RWPE1 (cell line): ENCODE measurements around the gene EME1.

ENCODE experiments used
- CTCF ChIA-PET: fragments of 350-600 bp; sonication (Branson Sonifier 250); formaldehyde crosslinking; extraction: SDS; loops from one replicate; lab custom pipeline; 2021; lab: Yijun Ruan, JAX
- POLR2A ChIA-PET: fragments of 400-600 bp; formaldehyde crosslinking; extraction: SDS; loops from one replicate; lab custom pipeline; 2020; ENCODE audit warnings: antibody characterized with exemption; ENCODE audit not compliant: low non-redundant PET; lab: Yijun Ruan, JAX
- DNase-seq: peaks from one replicate; pipeline ENCODE4 v3.0.0; 2012; ENCODE audit warnings: low spot score
- H3K27ac ChIP-seq: fragments of 450-650 bp; 2 replicates; pipeline ENCODE4 v1.5.1; 2017
- CTCF ChIP-seq: fragments of 450-650 bp; conservative IDR thresholded peaks from 2 replicates; pipeline ENCODE4 v1.5.1; 2017; ENCODE audit warnings: low read depth, mild to moderate bottlenecking

EME1 gene

GRCh38 chr17:50361561-50362480, 11.2 kb upstream of the EME1 start:
- POLR2A ChIA-PET: interaction anchor here (1.1 kb wide), 1 partner anchor 14 kb away, joined by 4 read pairs; no protein-coding TSS in a partner anchor
- no peak for DNase-seq
- peak overlapping the region; percentile 50 for H3K27ac ChIP-seq
- TF ChIP-seq CTCF: peak; percentile 51
- CTCF ChIA-PET: interaction anchor here (0.6 to 2.1 kb wide), 10 partner anchors 9 to 259 kb away, joined by 3 to 16 read pairs (median 4); partner anchors contain the start of gene LRRC59

GRCh38 chr17:50362661-50363060, 10.4 kb upstream of the EME1 start:
- no peak for TF ChIP-seq CTCF
- ChIA-PET POLR2A (no interaction called here), CTCF (interaction anchor here (0.9 to 2.1 kb wide), 6 partner anchors 14 to 211 kb away, joined by 3 to 16 read pairs (median 4); partner anchors contain the start of gene LRRC59)
- no peak overlapping the region for H3K27ac ChIP-seq
- DNase-seq: no peak

GRCh38 chr17:50363217-50364060, 9.6 kb upstream of the EME1 start:
- POLR2A ChIA-PET: no interaction called here
- DNase-seq: no peak

GRCh38 chr17:50364061-50364458, 9.0 kb upstream of the EME1 start:
- no peak for TF ChIP-seq CTCF
- CTCF ChIA-PET: no interaction called here
- H3K27ac ChIP-seq: peak overlapping the region; percentile 35
- POLR2A ChIA-PET: no interaction called here
- no peak for DNase-seq

More at GRCh38 chr17:50363217-50364060, 9.6 kb upstream of the EME1 start:
- CTCF ChIA-PET: interaction anchor here (0.9 to 2.1 kb wide), 2 partner anchors 116 to 163 kb away, joined by 3 to 16 read pairs; no protein-coding TSS in a partner anchor
- TF ChIP-seq CTCF: no peak
- peak overlapping the region; percentile 35 for H3K27ac ChIP-seq

GRCh38 chr17:50364715-50365114, 8.3 kb upstream of the EME1 start:
- CTCF ChIA-PET: interaction anchor here (0.6 to 2.1 kb wide), 2 partner anchors 32 to 341 kb away, joined by 3 to 10 read pairs; partner anchors contain the start of gene LRRC59
- no peak for TF ChIP-seq CTCF
- H3K27ac ChIP-seq: peak overlapping the region; percentile 35
- POLR2A ChIA-PET: no interaction called here
- DNase-seq: no peak

GRCh38 chr17:50365165-50365564, 7.9 kb upstream of the EME1 start:
- ChIA-PET POLR2A (no interaction called here), CTCF (interaction anchor here (0.6 to 2.1 kb wide), 3 partner anchors 32 to 340 kb away, joined by 3 to 10 read pairs (median 5); partner anchors contain the start of gene LRRC59)
- peak overlapping the region; percentile 35 for H3K27ac ChIP-seq
- TF ChIP-seq CTCF: no peak
- DNase-seq: no peak
